Keratinocyte (primary cell): Measurements from ENCODE around the gene FAM83G. TPM values are rescaled to one million over a fixed set of nuclear protein-coding genes. Genes with fewer than 3 reads are reported as not detected.

Experiments used
- DNase-seq: peaks from one replicate; pipeline ENCODE4 v3.0.0-alpha.2; 2011; ENCODE audit warnings: low read depth, missing footprints, low spot score
- FAIRE-seq: peaks from 2 replicates; lab custom pipeline; 2011; peaks lifted over from hg19 to GRCh38; lab: Jason Lieb, UNC
- H2AFZ ChIP-seq: 2 replicates; pipeline ENCODE4 v1.6.0; 2012; ENCODE audit warnings: low read length, control low read depth, inconsistent platforms; ENCODE audit not compliant: control insufficient read depth
- H3K27ac ChIP-seq: 2 replicates; pipeline ENCODE4 v1.5.1; 2011; ENCODE audit warnings: low read length; ENCODE audit not compliant: control insufficient read depth, insufficient read depth
- H3K27me3 ChIP-seq: 3 replicates; pipeline ENCODE4 v1.6.0; 2011; ENCODE audit warnings: low read length; ENCODE audit not compliant: control insufficient read depth, insufficient read depth; ENCODE audit errors: extremely low read depth
- H3K36me3 ChIP-seq, 2 experiments: 2 replicates in 1 of 2; 3 replicates in 1 of 2; pipeline ENCODE4 v1.5.1; 2011; ENCODE audit warnings: low read length in 2 of 2, mild to moderate bottlenecking in 1 of 2; ENCODE audit not compliant: control insufficient read depth in 2 of 2, insufficient read depth in 2 of 2; ENCODE audit errors: extremely low read depth in 1 of 2
- H3K4me1 ChIP-seq: 3 replicates; pipeline ENCODE4 v1.5.1; 2011; ENCODE audit warnings: low read length; ENCODE audit not compliant: control insufficient read depth, insufficient read depth; ENCODE audit errors: extremely low read depth
- H3K4me2 ChIP-seq: 3 replicates; pipeline ENCODE4 v1.6.0; 2011; ENCODE audit warnings: low read depth, low read length; ENCODE audit not compliant: control insufficient read depth, insufficient read depth; ENCODE audit errors: extremely low read depth
- H3K4me3 ChIP-seq, 3 experiments: fragments of 200-600 bp in 1 of 3; sonication (generic) in 1 of 3; 2 replicates in 2 of 3; 3 replicates in 1 of 3; pipeline ENCODE4 v1.5.1; 2011 to 2016; ENCODE audit warnings: low read length in 3 of 3, mild to moderate bottlenecking in 3 of 3, control low read depth in 2 of 3, inconsistent platforms in 1 of 3, low read depth in 1 of 3, mixed read lengths in 1 of 3, mixed run types in 1 of 3, moderate library complexity in 1 of 3; ENCODE audit not compliant: control insufficient read depth in 2 of 3, insufficient read depth in 2 of 3; ENCODE audit errors: extremely low read depth in 1 of 3
- H3K79me2 ChIP-seq: 2 replicates; pipeline ENCODE4 v1.6.0; 2012; ENCODE audit warnings: low read length; ENCODE audit not compliant: control insufficient read depth, insufficient read depth
- H3K9ac ChIP-seq: 3 replicates; pipeline ENCODE4 v1.6.0; 2011; ENCODE audit warnings: low read length; ENCODE audit not compliant: control insufficient read depth, insufficient read depth; ENCODE audit errors: extremely low read depth
- H3K9me1 ChIP-seq: 3 replicates; pipeline ENCODE4 v1.6.0; 2011; ENCODE audit warnings: low read length; ENCODE audit not compliant: control insufficient read depth, insufficient read depth; ENCODE audit errors: extremely low read depth
- H3K9me3 ChIP-seq: 2 replicates; pipeline ENCODE4 v1.5.1; 2012; ENCODE audit warnings: low read depth, low read length; ENCODE audit not compliant: control insufficient read depth
- H4K20me1 ChIP-seq: 3 replicates; pipeline ENCODE4 v1.6.0; 2011; ENCODE audit warnings: low read length; ENCODE audit not compliant: control insufficient read depth, insufficient read depth; ENCODE audit errors: extremely low read depth
- EZH2 ChIP-seq: IDR thresholded peaks from one replicate; pipeline ENCODE4 v1.6.1; 2012; ENCODE audit warnings: inconsistent platforms, mild to moderate bottlenecking, low read length, moderate library complexity
- dilution Hi-C: fragments of 300-500 bp; cut with MboI; formaldehyde crosslinking; loops from one replicate; pipeline ENCODE4 v1.7.0; 2020; ENCODE audit warnings: low sequenced_read_pairs; ENCODE audit not compliant: extremely low pct_ligation_motif_present
- polyA plus RNA-seq, 5 experiments: library from polyadenylated mRNA; depleted of rRNA in 3 of 5; stranded (reverse) in 3 of 5; stranded (forward) in 1 of 5; unstranded in 1 of 5; fragments of >200 nt; gene quantifications; 1 replicate in 1 of 5; 2 replicates in 3 of 5; 3 replicates in 1 of 5; pipeline versions ENCODE4 v1.2.1 to v1.2.3, GENCODE V29; 2011 to 2012; ENCODE audit warnings: missing spikeins in 2 of 5, low read depth in 1 of 5, low replicate concordance in 1 of 5
- TF ChIP-seq, protein P1 (sequence below), 3 experiments: IDR thresholded peaks in 1 of 3; conservative IDR thresholded peaks in 1 of 3; optimal IDR thresholded peaks in 1 of 3; 2 replicates in 2 of 3; 3 replicates in 1 of 3; pipeline versions ENCODE3 to v1.5.1; 2011; ENCODE audit warnings: low read length in 3 of 3, mild to moderate bottlenecking in 3 of 3, moderate library complexity in 2 of 3, control low read depth in 1 of 3, inconsistent platforms in 1 of 3; ENCODE audit not compliant: insufficient read depth in 2 of 3; ENCODE audit errors: extremely low read depth in 1 of 3

The FAM83G gene
- polyA plus RNA-seq, 1 donor (not counting 4 experiments of a cell fraction or from before 2014, with no cell fraction given): 23.2 TPM

DNA sequence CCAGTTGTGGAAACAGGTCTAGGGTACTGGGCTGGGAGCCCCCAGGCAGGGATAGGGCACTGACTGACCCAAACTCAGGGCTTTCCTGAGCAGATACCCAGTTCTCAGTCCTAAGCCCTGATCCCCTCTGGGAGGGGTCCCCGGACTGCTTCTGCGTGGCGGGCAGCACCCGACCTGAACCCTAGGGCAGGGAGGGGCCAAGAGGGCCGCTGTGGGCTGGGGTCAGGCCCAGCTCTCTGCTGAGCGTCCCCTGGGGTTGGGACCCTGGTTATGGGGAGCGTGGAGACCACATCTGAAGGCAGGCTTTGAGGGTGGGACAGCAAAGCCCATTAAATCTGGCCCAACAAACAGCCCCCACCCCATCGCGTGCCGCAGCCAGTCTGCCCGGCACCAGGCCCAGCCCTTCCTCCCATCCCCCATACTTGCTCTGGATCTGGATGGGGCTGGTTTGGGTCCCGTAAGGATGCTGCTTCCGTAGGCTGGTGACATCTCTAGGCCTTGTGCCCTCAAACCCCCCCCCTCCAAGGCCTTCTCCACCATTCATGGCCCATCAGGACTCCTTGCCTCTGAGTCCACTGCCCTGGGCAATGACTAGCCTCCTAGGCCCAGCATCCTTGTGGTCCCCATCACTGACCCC is 691 bp upstream of the FAM83G start:
- H3K4me3 ChIP-seq: peak overlapping the region; percentile 25 to 65 (median 49)
- H3K27ac ChIP-seq: peak overlapping the region; percentile 89
- DNase-seq (no peak), FAIRE-seq (no peak)
- H3K9ac ChIP-seq: peak overlapping the region; percentile 87
- H3K4me2 ChIP-seq: peak overlapping the region; percentile 82
- TF ChIP-seq EZH2: no peak
- TF ChIP-seq, protein P1, sequence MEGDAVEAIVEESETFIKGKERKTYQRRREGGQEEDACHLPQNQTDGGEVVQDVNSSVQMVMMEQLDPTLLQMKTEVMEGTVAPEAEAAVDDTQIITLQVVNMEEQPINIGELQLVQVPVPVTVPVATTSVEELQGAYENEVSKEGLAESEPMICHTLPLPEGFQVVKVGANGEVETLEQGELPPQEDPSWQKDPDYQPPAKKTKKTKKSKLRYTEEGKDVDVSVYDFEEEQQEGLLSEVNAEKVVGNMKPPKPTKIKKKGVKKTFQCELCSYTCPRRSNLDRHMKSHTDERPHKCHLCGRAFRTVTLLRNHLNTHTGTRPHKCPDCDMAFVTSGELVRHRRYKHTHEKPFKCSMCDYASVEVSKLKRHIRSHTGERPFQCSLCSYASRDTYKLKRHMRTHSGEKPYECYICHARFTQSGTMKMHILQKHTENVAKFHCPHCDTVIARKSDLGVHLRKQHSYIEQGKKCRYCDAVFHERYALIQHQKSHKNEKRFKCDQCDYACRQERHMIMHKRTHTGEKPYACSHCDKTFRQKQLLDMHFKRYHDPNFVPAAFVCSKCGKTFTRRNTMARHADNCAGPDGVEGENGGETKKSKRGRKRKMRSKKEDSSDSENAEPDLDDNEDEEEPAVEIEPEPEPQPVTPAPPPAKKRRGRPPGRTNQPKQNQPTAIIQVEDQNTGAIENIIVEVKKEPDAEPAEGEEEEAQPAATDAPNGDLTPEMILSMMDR (optimal IDR thresholded peaks at IDR 0.05 in 1 of 3, IDR thresholded peaks at IDR 0.05 in 1 of 3, conservative IDR thresholded peaks at IDR 0.05 in 1 of 3; ENCODE audit: extremely low read depth in 1 of 3, insufficient read depth in 2 of 3, low read length in 3 of 3): no peak
- no peaks in the 10 kb centered on the region for H3K27me3 ChIP-seq
- peaks cover 5 to 19% of the 10 kb centered on the region in 2 experiments for H3K36me3 ChIP-seq
- H3K79me2 ChIP-seq: peaks cover 30% of the 10 kb centered on the region
- H2AFZ ChIP-seq: peak overlapping the region; percentile 4
- H3K9me1 ChIP-seq: no peaks in the 10 kb centered on the region
- dilution Hi-C loops: no loop called here
- H4K20me1 ChIP-seq: peaks cover 5% of the 10 kb centered on the region
- peaks cover 30% of the 10 kb centered on the region for H3K4me1 ChIP-seq
- no peaks in the 10 kb centered on the region for H3K9me3 ChIP-seq

DNA sequence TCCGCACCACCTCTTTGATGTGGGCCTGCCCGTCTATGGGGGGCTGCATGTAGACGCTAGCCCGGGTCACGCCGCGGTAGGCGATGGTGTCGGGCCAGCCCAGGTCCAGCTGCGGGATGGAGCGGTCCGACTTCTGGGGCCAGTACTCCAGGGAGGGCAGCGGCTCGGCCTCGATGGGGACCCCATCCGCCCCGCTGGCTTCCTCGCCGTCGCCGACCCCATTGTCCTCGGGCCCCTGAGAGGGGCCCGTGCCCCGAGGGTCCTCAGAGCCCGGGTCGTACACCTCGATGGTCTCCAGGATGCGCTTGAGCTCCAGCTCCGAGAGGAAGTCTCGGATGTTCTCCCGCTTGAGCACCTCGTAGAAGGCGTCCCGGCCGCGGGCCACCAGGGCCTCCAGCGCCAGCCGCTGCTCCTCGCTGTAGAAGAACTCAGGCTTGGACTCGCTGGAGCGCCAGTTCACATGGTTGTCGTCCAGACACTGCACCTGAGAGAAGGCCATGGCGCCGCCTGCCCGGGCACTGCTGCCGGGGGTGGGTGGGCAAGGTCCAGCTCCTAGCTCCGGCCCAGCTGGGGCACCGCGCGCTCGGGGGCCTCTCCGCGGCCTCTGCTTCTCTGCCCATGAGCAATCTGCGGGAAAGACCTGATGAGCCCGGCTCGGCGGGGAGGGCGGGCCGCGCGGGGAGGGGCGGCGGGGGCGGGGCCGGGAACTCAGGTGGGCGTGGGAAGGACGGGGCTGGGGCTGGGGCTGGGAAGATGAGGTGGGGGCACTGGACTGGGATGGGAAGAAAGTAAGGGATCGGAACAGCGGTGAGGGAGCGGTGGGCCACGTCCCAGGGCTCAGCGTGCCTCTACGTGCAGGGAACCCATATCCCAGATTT is 782 bp downstream of the FAM83G start:
- H3K36me3 ChIP-seq: peaks cover 7 to 27% of the 10 kb centered on the region in 2 experiments
- peak overlapping the region; percentile 72 to 84 (median 78) for H3K4me3 ChIP-seq
- peaks cover 2% of the 10 kb centered on the region for H3K9me1 ChIP-seq
- peak overlapping the region; percentile 87 for H3K9ac ChIP-seq
- peak overlapping the region; percentile 96 for H3K27ac ChIP-seq
- dilution Hi-C loops: no loop called here
- peaks cover 45% of the 10 kb centered on the region for H3K4me1 ChIP-seq
- no peaks in the 10 kb centered on the region for H3K27me3 ChIP-seq
- H4K20me1 ChIP-seq: peaks cover 5% of the 10 kb centered on the region
- peak overlapping the region; percentile 96 for H3K4me2 ChIP-seq
- H2AFZ ChIP-seq: peak overlapping the region; percentile 13
- FAIRE-seq (no peak), DNase-seq (no peak)
- H3K9me3 ChIP-seq: no peaks in the 10 kb centered on the region
- TF ChIP-seq, protein P1 (optimal IDR thresholded peaks at IDR 0.05 in 1 of 3, IDR thresholded peaks at IDR 0.05 in 1 of 3, conservative IDR thresholded peaks at IDR 0.05 in 1 of 3; ENCODE audit: extremely low read depth in 1 of 3, insufficient read depth in 2 of 3, low read length in 3 of 3): no peak
- TF ChIP-seq EZH2: no peak
- peaks cover 42% of the 10 kb centered on the region for H3K79me2 ChIP-seq
